Neutrophil (primary cell): ENCODE measurements around the gene CACNA1A.

Experiments
- H3K27ac ChIP-seq: fragments of 200-600 bp; sonication (generic); 2 replicates; pipeline ENCODE4 v1.5.1; 2016; ENCODE audit warnings: mild to moderate bottlenecking, moderate library complexity
- H3K27me3 ChIP-seq: fragments of 200-600 bp; sonication (generic); 2 replicates; pipeline ENCODE4 v1.6.0; 2016; ENCODE audit warnings: mild to moderate bottlenecking
- H3K36me3 ChIP-seq: fragments of 200-600 bp; sonication (generic); 2 replicates; pipeline ENCODE4 v1.5.1; 2017
- H3K4me1 ChIP-seq, 2 experiments: fragments of 200-600 bp in 1 of 2; sonication (generic) in 1 of 2; 1 replicate in 1 of 2; 2 replicates in 1 of 2; pipeline versions ENCODE4 v1.5.1 to v1.6.1; 2013 to 2016; ENCODE audit warnings: low read depth in 1 of 2, low read length in 1 of 2, mild to moderate bottlenecking in 1 of 2, moderate library complexity in 1 of 2; ENCODE audit not compliant: control insufficient read depth in 1 of 2, insufficient read depth in 1 of 2
- H3K4me3 ChIP-seq, 2 experiments: fragments of 200-600 bp in 1 of 2; sonication (generic) in 1 of 2; 1 replicate in 1 of 2; 2 replicates in 1 of 2; pipeline ENCODE4 v1.5.1; 2013 to 2016; ENCODE audit warnings: low read depth in 1 of 2, low read length in 1 of 2, mild to moderate bottlenecking in 1 of 2, moderate library complexity in 1 of 2
- H3K9me3 ChIP-seq: fragments of 200-600 bp; sonication (generic); 2 replicates; pipeline ENCODE4 v1.5.1; 2016
- CTCF ChIP-seq: fragments of 200-600 bp; sonication (generic); IDR thresholded peaks from 2 replicates; pipeline ENCODE4 v1.5.1; 2016; ENCODE audit warnings: antibody characterized with exemption

CACNA1A gene

GRCh38 chr19:13319526-13319925 is 186.8 kb downstream of the CACNA1A start:
- Histone ChIP-seq H3K4me3 (no peak overlapping the region), H3K27me3 (peaks cover 8% of the 10 kb centered on the region), H3K4me1 (no peaks in the 10 kb centered on the region), H3K36me3 (no peaks in the 10 kb centered on the region), H3K27ac (no peak overlapping the region), H3K9me3 (no peaks in the 10 kb centered on the region)
- TF ChIP-seq CTCF: no peak

- peaks cover 8% of the 10 kb centered on the region for H3K27me3 ChIP-seq
- H3K36me3 ChIP-seq: no peaks in the 10 kb centered on the region
- no peaks in the 10 kb centered on the region for H3K9me3 ChIP-seq
- no peaks in the 10 kb centered on the region for H3K4me1 ChIP-seq
- no peak overlapping the region for H3K4me3 ChIP-seq
- no peak for TF ChIP-seq CTCF
- no peak overlapping the region for H3K27ac ChIP-seq
These were observed 188.1 kb downstream of the CACNA1A start for GRCh38 chr19:13318190-13318589.

- peaks cover 8% of the 10 kb centered on the region for H3K27me3 ChIP-seq
- no peaks in the 10 kb centered on the region for H3K36me3 ChIP-seq
- H3K27ac ChIP-seq: no peak overlapping the region
- no peak for TF ChIP-seq CTCF
- H3K9me3 ChIP-seq: no peaks in the 10 kb centered on the region
- H3K4me3 ChIP-seq: no peak overlapping the region
- H3K4me1 ChIP-seq: no peaks in the 10 kb centered on the region
These were observed 190.8 kb downstream of the CACNA1A start for GRCh38 chr19:13315495-13315894.

- Histone ChIP-seq H3K27ac (no peak overlapping the region), H3K4me1 (no peaks in the 10 kb centered on the region), H3K27me3 (peaks cover 8% of the 10 kb centered on the region), H3K9me3 (no peaks in the 10 kb centered on the region), H3K36me3 (no peaks in the 10 kb centered on the region), H3K4me3 (no peak overlapping the region)
- TF ChIP-seq CTCF: no peak
These were observed 191.5 kb downstream of the CACNA1A start for GRCh38 chr19:13314761-13315160.

GRCh38 chr19:13313875-13314274 is 192.4 kb downstream of the CACNA1A start:
- H3K9me3 ChIP-seq: no peaks in the 10 kb centered on the region
- H3K27ac ChIP-seq: no peak overlapping the region
- peaks cover 8% of the 10 kb centered on the region for H3K27me3 ChIP-seq
- no peaks in the 10 kb centered on the region for H3K36me3 ChIP-seq
- no peaks in the 10 kb centered on the region for H3K4me1 ChIP-seq
- no peak overlapping the region for H3K4me3 ChIP-seq
- TF ChIP-seq CTCF: no peak

- Histone ChIP-seq H3K4me1 (no peaks in the 10 kb centered on the region), H3K9me3 (no peaks in the 10 kb centered on the region), H3K36me3 (no peaks in the 10 kb centered on the region), H3K4me3 (no peak overlapping the region), H3K27me3 (peaks cover 7% of the 10 kb centered on the region), H3K27ac (no peak overlapping the region)
- TF ChIP-seq CTCF: no peak
These were observed 196.4 kb downstream of the CACNA1A start for GRCh38 chr19:13309864-13310263.
